K562 (cell line): ENCODE results near the gene MTERF4.

Experiments
- BHLHE40 ChIP-seq: IDR thresholded peaks from 2 replicates; pipeline ENCODE4 v1.6.1; 2011; ENCODE audit warnings: low read length, improper control_type of control experiment
- CEBPG ChIP-seq, 3 experiments: fragments of 200-800 bp in 1 of 3; sonication (Bioruptor generic) in 1 of 3; sonication (generic) in 1 of 3; formaldehyde crosslinking in 1 of 3; IDR thresholded peaks in 2 of 3; conservative IDR thresholded peaks in 1 of 3; 2 replicates each; pipeline versions ENCODE4 v1.6.1 to v1.8.0; 2016 to 2022; ENCODE audit warnings: missing compliant biosample characterization in 2 of 3, missing genetic modification characterization in 2 of 3, mild to moderate bottlenecking in 1 of 3, missing genetic modification reagents in 1 of 3
- FOXA1 ChIP-seq: fragments of 450-650 bp; IDR thresholded peaks from 2 replicates; pipeline ENCODE4 v1.6.1; 2016; ENCODE audit warnings: mild to moderate bottlenecking, borderline replicate concordance
- HIVEP1 ChIP-seq: fragments of 250-450 bp; sonication (Bioruptor Pico); IDR thresholded peaks from 2 replicates; pipeline ENCODE4 v1.4.0; 2020; ENCODE audit warnings: mild to moderate bottlenecking
- MLX ChIP-seq, 2 experiments: fragments of 450-650 bp in 1 of 2; sonication (generic) in 1 of 2; formaldehyde crosslinking; conservative IDR thresholded peaks; 2 replicates each; pipeline versions ENCODE4 v1.4.0 to v1.8.1; 2020 to 2022; ENCODE audit warnings: mild to moderate bottlenecking in 1 of 2, missing genetic modification reagents in 1 of 2
- RNF2 ChIP-seq: sonication (generic); IDR thresholded peaks from 2 replicates; pipeline ENCODE4 v1.6.1; 2016
- SP1 ChIP-seq: sonication (generic); formaldehyde crosslinking; IDR thresholded peaks from 2 replicates; pipeline ENCODE4 v1.8.1; 2022; ENCODE audit warnings: mild to moderate bottlenecking, missing genetic modification reagents
- SP2 ChIP-seq: IDR thresholded peaks from 2 replicates; pipeline ENCODE4 v1.6.1; 2011; ENCODE audit warnings: mild to moderate bottlenecking, low read depth, low read length, moderate library complexity; ENCODE audit not compliant: poor library complexity, severe bottlenecking; ENCODE audit errors: extremely low read depth
- U2AF2 ChIP-seq: fragments of 200-400 bp; formaldehyde crosslinking; optimal IDR thresholded peaks from 2 replicates; pipeline ENCODE3; 2017; ENCODE audit warnings: low read depth, mild to moderate bottlenecking, low read length
- ZBTB26 ChIP-seq: fragments of 450-650 bp; formaldehyde crosslinking; IDR thresholded peaks from 2 replicates; pipeline ENCODE4 v1.4.0; 2022; ENCODE audit warnings: missing genetic modification characterization
- ZNF23 ChIP-seq: fragments of 250-450 bp; sonication (Bioruptor Pico); IDR thresholded peaks from 2 replicates; pipeline ENCODE4 v1.4.0; 2020; ENCODE audit warnings: mild to moderate bottlenecking
- ZNF780A ChIP-seq: fragments of 250-450 bp; sonication (Bioruptor Pico); IDR thresholded peaks from 2 replicates; pipeline ENCODE4 v1.5.0; 2021; ENCODE audit warnings: mild to moderate bottlenecking

- TF ChIP-seq U2AF2 (no peak), CEBPG (CRISPR knock-in tag; IDR thresholded peaks at IDR 0.05) (no peak), CEBPG (tag; conservative IDR thresholded peaks at IDR 0.05 in 1 of 2, IDR thresholded peaks at IDR 0.05 in 1 of 2) (no peak), ZNF780A (CRISPR knock-in tag) (no peak), HIVEP1 (CRISPR knock-in tag) (no peak), ZBTB26 (CRISPR knock-in tag) (no peak), SP2 (no peak), FOXA1 (no peak), ZNF23 (CRISPR knock-in tag) (no peak), RNF2 (no peak), MLX (CRISPR knock-in tag; conservative IDR thresholded peaks at IDR 0.05) (no peak), SP1 (no peak), BHLHE40 (no peak)
Observed at GRCh38 chr2:241105641-241106040, 3.6 kb upstream of the MTERF4 start.
